HG03108 (cell line): ENCODE measurements around the gene IKBKG.
"Not testable (repeated sequence)": the region's sequence is repeated elsewhere in the genome, so short reads cannot be mapped to it uniquely, and the experiment has no call there.

Experiments used
- ATAC-seq: cut with Tn5 transposase; IDR thresholded peaks from one replicate; pipeline ENCODE4 v1.9.1; 2021; ENCODE audit warnings: moderate library complexity; ENCODE audit not compliant: unreplicated experiment

Gene IKBKG

GRCh38 chrX:154525606-154526490 is 21.6 kb upstream of the IKBKG start:
- no peak for ATAC-seq

GRCh38 chrX:154526901-154527675 is 20.3 kb upstream of the IKBKG start:
- ATAC-seq: peak; percentile 85

GRCh38 chrX:154529206-154529612 is 18.2 kb upstream of the IKBKG start:
- no peak for ATAC-seq

- no peak for ATAC-seq
Measured at GRCh38 chrX:154530286-154530685, 17.1 kb upstream of the IKBKG start.

- no peak for ATAC-seq
Measured at GRCh38 chrX:154531626-154532025, 15.8 kb upstream of the IKBKG start.

GRCh38 chrX:154532690-154533089 is 14.7 kb upstream of the IKBKG start:
- no peak for ATAC-seq

- peak; percentile 91 for ATAC-seq
Measured at GRCh38 chrX:154534526-154535322, 12.7 kb upstream of the IKBKG start.

GRCh38 chrX:154535892-154536291 is 11.5 kb upstream of the IKBKG start:
- no peak for ATAC-seq

- ATAC-seq: no peak
Measured at GRCh38 chrX:154539077-154539476, 8.3 kb upstream of the IKBKG start.

- ATAC-seq: not testable (repeated sequence)
Measured at GRCh38 chrX:154540365-154540764, 7.1 kb upstream of the IKBKG start.

GRCh38 chrX:154540897-154541535 is 6.4 kb upstream of the IKBKG start:
- no peak for ATAC-seq

GRCh38 chrX:154541589-154541895 is 5.9 kb upstream of the IKBKG start:
- ATAC-seq: no peak

GRCh38 chrX:154541896-154542722 is 5.3 kb upstream of the IKBKG start:
- ATAC-seq: no peak

GRCh38 chrX:154542723-154543424 is 4.5 kb upstream of the IKBKG start:
- ATAC-seq: no peak

GRCh38 chrX:154545673-154546274 is 1.6 kb upstream of the IKBKG start:
- no peak for ATAC-seq

- ATAC-seq: peak; percentile 39
Measured at GRCh38 chrX:154546354-154547244, 821 bp upstream of the IKBKG start, which contains the start of gene G6PD. Gene G6PD, minus strand, starts transcription at chrX:154546846. Its CDS starts 691 bp downstream, at chrX:154546155.

GRCh38 chrX:154548028-154548316 is 552 bp downstream of the IKBKG start:
- ATAC-seq: no peak

GRCh38 chrX:154549766-154550165 is 2.3 kb downstream of the IKBKG start:
- no peak for ATAC-seq
